Activated CD4-positive, alpha-beta T cell treated with anti-CD3 and anti-CD28 coated beads for 24 hours (primary cell): Measurements from ENCODE around the gene OR4E2.
"Not testable (repeated sequence)": the region's sequence is repeated elsewhere in the genome, so short reads cannot be mapped to it uniquely, and the experiment has no call there.

Experiments
- DNase-seq, 2 donors: peaks; one replicate each; pipeline ENCODE4 v3.0.0-alpha.2; 2020; ENCODE audit warnings: low read depth in 2 of 2

Gene OR4E2

DNA sequence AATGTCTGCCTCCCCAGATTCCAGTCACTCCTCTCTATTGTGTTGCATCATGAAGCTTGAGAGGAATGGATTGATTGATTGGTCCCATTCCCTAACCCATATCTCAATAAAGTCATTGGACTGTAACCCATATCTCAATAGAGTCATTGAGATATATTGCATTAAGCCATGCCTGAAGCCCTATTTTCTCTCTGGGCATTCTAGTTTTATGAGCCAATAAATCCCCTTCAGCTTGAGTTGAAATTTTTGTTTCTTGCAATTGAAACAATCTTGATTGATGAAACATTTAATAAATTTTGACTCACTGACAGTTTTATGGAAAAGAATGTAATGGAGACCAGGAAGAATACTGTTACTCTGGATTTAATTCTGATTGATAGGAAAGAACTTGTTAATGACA lies 40.8 kb downstream of the OR4E2 start:
- DNase-seq = no peak

DNA sequence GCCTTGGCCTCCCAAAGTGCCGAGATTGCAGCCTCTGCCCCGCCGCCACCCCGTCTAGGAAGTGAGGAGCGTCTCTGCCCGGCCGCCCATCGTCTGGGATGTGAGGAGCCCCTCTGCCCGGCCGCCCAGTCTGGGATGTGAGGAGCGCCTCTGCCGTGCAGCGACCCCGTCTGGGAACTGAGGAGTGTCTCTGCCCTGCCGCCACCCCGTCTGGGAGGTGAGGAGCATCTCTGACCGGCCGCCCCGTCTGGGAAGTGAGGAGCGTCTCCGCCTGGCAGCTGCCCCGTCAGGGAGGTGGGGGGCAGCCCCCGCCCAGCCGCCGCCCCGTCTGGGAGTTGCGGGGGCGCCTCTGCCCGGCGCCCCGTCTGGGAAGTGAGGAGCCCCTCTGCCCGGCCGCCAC lies 44.0 kb downstream of the OR4E2 start:
- not testable (repeated sequence) for DNase-seq

DNA sequence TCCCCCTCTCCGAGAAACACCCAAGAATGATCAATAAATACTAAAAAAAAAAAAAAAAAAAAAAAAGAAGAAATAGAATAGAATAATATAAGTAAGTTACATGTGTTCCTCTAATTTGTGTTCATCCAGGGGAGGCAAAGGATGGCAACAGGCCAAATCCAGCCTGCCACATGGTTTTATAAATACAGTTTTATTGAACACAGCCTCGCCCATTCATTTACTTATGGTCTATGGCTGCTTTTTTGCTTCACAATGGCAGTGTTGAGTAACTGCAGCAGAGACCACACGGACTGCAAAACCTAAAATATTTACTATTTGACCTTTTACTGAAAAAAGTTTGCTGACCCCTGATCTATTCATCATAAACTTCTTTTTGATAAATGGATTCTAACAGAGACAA lies 44.9 kb downstream of the OR4E2 start:
- DNase-seq = not testable (repeated sequence)

DNA sequence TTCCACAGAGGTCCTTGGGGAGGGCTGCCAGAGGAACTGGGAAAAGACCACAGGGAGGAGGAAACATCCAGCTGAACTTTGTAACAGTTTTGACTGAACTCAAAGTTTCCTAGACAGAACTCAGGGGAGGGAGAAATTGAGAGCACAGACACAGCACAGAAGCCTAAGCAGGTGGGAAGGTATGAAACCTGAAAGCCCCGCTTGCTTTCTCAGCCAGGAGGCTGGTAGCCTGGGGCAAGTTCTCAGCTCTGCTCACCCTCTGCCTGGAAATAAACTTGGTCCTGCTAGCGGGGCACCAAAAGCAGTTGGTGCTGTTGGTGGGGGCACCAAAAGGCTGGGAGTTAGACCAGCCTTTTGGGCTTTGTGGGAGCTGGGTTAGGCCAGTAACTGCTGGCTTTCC lies 45.9 kb downstream of the OR4E2 start:
- no peak for DNase-seq

DNA sequence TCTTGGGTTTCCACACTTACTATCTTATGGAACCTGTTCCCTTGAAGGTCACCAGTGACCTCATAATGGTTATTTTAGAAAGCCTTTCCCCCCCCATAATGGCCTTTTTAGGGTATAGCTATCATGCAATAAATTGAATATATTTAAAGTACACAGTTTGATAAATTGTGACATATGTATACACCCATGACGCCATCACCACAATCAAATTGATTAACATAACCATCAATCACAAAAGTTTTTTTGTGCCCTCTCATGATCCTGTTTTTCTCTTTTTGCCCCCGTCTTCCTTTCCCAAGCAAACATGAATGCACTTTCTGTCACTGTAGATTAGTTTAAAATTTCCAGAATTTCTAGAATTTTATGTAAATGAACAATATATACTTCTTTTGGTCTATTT lies 48.7 kb downstream of the OR4E2 start:
- no peak for DNase-seq

DNA sequence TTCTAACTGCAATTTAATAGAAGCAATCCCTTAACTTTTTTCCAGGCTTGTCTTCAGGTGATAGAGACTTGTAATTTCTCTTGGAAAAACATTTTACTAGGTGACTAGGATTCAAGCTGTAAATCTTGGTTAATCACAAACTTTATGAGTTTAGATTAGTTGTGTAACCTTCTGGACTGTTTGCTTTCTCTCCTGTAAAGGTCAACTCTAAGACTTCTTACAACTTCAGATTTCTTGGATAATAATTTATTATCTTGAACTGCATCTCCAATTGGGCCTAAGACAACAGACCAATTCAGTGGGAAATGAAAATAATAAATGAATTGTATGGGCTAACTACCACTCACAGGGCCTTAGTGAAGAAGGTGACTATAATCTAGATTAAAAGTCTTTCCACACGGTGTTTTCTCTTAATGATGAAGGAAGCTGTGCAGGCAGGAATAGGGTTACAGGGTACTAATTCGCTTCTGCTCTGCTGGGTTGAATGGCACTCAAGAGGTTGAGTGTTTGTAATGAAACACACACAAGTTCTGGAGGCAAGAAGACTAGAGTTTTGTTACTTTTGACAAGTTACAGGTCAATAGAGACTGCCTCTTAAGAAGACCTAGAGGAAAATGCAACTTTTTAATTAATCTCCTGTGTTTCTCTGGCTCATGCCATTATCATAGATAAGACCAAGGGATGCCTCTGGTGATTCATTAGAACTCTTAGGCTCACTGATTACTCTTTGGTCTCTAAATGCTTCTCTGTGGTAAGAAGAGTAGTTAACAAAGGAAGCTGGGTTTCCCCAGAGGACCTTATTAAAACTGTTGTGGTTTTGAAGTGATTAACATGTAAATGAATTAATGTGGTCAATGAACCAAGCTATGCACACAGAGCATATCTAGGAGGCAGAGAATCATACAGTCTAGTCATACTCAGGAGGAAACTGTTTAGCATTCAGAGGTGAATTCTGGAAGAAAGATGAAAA lies 50.0 kb downstream of the OR4E2 start:
- no peak for DNase-seq

DNA sequence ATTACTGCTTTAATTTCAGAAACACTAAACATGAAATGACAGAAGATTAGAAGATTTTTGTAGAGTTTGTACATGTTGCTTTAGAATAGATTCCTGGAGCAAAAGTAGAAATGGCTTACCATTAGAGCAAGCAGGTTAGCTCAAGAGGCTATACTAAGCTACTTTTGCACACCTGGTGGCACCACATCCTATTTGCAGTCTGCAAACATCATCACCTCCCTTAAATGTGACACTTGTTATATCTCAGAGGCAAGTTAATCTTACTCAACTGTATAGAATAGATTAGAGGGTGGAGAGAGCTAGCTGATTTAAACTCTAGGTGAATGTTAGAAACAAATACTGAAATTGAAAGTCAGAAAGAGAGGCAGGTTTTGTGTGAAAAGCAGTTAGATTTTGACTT lies 50.7 kb downstream of the OR4E2 start:
- DNase-seq = no peak

DNA sequence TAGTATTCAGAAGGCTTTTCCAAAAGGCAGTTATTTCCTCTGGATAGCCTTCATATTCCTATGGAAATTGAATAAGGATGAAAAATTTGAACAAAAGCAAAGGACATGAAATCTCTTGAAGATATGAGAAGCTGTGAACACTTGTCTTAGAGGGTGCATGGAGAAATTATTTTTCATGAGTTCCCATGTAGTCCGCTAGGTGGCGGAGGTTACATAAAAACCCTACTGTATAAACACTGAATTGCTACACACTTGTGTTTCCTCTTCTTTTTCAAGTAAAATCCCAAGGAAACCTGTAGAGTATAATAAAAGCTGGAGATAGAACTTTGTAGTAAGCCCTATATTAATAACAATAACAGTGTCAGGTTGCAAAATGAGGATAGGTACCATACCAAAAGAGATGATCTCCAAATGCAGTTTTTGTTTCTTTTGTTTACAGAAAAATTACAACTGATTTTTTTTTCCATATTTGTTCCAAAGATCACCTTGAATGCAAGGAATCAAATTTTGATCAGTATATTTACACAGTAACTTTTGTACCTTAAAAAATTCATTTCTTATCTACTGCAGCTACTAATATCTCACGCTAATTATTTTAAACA lies 57.8 kb downstream of the OR4E2 start:
- DNase-seq = peak in 1 of 2 donors; percentile 24

DNA sequence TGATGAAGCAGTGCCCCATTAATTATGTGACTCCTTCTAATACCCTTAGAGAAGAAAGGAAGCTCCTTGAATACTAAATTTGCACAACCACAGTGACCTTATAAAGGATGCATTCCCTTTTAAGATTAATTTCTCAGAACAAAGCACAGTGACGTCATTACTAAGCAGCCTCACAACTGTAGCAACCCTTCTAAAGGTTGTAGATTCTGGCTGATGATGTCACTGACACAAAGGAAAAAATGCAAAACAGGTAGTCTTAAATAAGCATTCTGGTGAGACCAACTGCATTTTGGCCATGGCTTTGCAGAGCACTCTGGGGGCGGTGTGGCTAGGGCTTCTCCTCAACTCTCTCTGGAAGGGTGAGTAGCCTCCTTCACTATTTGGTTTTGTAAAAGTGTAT lies 58.4 kb downstream of the OR4E2 start:
- DNase-seq = no peak

DNA sequence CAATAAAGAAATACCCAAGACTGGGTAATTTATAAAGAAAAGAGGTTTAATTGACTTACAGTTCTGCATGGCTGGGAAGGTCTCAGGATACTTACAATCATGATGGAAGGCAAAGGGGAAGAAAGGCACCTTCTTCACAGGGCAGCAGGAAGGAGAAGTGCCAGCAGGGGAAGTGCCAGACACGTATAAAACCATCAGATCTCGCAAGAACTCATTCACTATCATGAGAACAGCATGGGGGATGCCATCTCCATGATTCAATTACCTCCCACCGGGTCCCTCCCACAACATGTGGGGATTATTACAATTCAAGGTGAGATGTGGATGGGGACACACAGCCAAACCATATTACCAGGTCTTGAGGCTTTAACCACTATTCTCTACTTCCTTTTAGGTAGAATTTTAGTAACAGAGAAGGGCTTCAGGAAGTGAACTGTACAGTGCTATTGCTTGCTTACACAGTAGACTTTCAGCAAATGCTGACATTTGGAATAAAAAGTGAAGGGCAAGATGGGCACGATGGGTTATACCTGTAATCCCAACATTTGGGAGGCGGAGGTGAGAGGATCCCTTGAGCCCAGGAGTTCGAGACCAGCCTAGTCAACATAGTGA lies 60.8 kb downstream of the OR4E2 start:
- no peak for DNase-seq
